ENCODE data around the gene TEX10. TPM values are rescaled to one million over a fixed set of nuclear protein-coding genes. Genes with fewer than 3 reads are reported as not detected.

TEX10 gene
- total RNA-seq, 2 experiments from 2014 or later: 9.3 to 10.1 TPM

DNA sequence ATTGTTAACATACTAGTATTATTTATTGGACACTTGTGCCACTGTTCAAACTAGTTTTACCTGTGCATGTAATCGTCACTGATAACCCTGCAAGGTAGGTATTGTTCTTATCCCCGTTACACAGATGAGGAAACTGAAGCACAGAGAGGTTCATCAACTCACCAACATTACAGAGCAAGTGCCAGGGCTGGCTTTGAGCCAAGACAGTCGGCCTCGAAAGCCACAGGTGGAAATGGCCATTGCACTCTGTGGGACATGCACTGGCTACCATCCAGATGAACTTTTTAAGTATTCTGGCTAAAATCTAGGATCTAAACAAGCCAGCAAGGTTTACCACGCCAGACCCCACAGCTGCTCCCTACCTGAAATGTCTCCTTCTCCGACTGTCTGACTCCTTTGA, 57.9 kb downstream of the TEX10 start:
- Mint-ChIP-seq H3K4me3 (no peak overlapping the region), H3K27me3 (no peaks in the 10 kb centered on the region), H3K9me3 (no peaks in the 10 kb centered on the region), H3K4me1 (ENCODE audit: low read depth) (no peaks in the 10 kb centered on the region), H3K36me3 (ENCODE audit: low read depth) (peaks cover 91% of the 10 kb centered on the region), H3K27ac (no peak overlapping the region)
- H3K9me3 ChIP-seq (ENCODE audit: control insufficient read depth in 1 of 2, insufficient read depth in 1 of 2, low read length in 2 of 2): no peaks in the 10 kb centered on the region
- intact Hi-C loops (cut with DNase I, micrococcal nuclease): no loop called here
- H3K36me3 ChIP-seq (ENCODE audit: insufficient read depth, low read length): peaks cover 60% of the 10 kb centered on the region
- H3K4me1 ChIP-seq (ENCODE audit: insufficient read depth, low read length): no peaks in the 10 kb centered on the region
- H3K27me3 ChIP-seq (ENCODE audit: control insufficient read depth in 1 of 2, insufficient read depth in 2 of 2, low read length in 2 of 2): no peaks in the 10 kb centered on the region
- no peak overlapping the region for H3K4me3 ChIP-seq (ENCODE audit: low read length)
- DNase-seq (no peak), ATAC-seq (ENCODE audit: poor library complexity) (no peak)
- ChIA-PET POLR2A (no interaction called here), CTCF (no interaction called here)
- TF ChIP-seq, protein P1, sequence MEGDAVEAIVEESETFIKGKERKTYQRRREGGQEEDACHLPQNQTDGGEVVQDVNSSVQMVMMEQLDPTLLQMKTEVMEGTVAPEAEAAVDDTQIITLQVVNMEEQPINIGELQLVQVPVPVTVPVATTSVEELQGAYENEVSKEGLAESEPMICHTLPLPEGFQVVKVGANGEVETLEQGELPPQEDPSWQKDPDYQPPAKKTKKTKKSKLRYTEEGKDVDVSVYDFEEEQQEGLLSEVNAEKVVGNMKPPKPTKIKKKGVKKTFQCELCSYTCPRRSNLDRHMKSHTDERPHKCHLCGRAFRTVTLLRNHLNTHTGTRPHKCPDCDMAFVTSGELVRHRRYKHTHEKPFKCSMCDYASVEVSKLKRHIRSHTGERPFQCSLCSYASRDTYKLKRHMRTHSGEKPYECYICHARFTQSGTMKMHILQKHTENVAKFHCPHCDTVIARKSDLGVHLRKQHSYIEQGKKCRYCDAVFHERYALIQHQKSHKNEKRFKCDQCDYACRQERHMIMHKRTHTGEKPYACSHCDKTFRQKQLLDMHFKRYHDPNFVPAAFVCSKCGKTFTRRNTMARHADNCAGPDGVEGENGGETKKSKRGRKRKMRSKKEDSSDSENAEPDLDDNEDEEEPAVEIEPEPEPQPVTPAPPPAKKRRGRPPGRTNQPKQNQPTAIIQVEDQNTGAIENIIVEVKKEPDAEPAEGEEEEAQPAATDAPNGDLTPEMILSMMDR (IDR thresholded peaks at IDR 0.05): no peak
- no peak overlapping the region for H3K27ac ChIP-seq (ENCODE audit: low read depth in 1 of 2, low read length in 2 of 2)

- H3K27me3 Mint-ChIP-seq: no peaks in the 10 kb centered on the region
- no peak overlapping the region for H3K27ac Mint-ChIP-seq
- H3K36me3 ChIP-seq (ENCODE audit: insufficient read depth, low read length): peaks cover 59% of the 10 kb centered on the region
Observed at GRCh38 chr9:100294341-100294740, 58.4 kb downstream of the TEX10 start.

DNA sequence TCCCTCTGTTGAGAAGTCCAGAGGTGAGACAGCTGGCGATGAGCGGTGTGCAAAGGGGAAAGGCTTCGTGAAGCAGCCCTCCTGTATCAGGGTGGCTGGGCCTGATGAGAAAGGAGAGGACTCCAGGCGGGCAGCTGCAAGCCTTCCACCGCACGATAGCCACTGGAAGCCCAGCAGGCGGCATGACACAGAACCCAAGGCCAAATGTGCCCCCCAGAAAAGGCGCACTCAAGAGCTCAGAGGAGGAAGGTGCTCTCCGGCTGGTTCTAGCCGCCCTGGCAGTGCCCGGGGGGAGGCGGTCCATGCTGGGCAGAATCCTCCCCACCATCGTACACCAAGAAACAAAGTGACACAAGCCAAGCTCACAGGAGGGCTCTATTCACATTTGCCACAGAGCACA, 60.3 kb downstream of the TEX10 start:
- Histone ChIP-seq H3K4me3 (ENCODE audit: low read length) (no peak overlapping the region), H3K4me1 (ENCODE audit: insufficient read depth, low read length) (no peaks in the 10 kb centered on the region), H3K9me3 (ENCODE audit: control insufficient read depth in 1 of 2, insufficient read depth in 1 of 2, low read length in 2 of 2) (peaks cover 0 to 5% of the 10 kb centered on the region in 2 experiments), H3K27me3 (ENCODE audit: control insufficient read depth in 1 of 2, insufficient read depth in 2 of 2, low read length in 2 of 2) (no peaks in the 10 kb centered on the region), H3K36me3 (ENCODE audit: insufficient read depth, low read length) (peaks cover 54% of the 10 kb centered on the region), H3K27ac (ENCODE audit: low read depth in 1 of 2, low read length in 2 of 2) (no peak overlapping the region)
- Mint-ChIP-seq H3K9me3 (no peaks in the 10 kb centered on the region), H3K27me3 (no peaks in the 10 kb centered on the region), H3K27ac (no peak overlapping the region), H3K4me3 (no peak overlapping the region), H3K36me3 (ENCODE audit: low read depth) (peaks cover 91% of the 10 kb centered on the region), H3K4me1 (ENCODE audit: low read depth) (no peaks in the 10 kb centered on the region)
- ChIA-PET POLR2A (no interaction called here), CTCF (no interaction called here)
- no peak for DNase-seq
- intact Hi-C loops (cut with DNase I, micrococcal nuclease): no loop called here
- TF ChIP-seq, protein P1 (IDR thresholded peaks at IDR 0.05): no peak
- ATAC-seq (ENCODE audit: poor library complexity): no peak

More at GRCh38 chr9:100294341-100294740, 58.4 kb downstream of the TEX10 start:
- H3K4me1 Mint-ChIP-seq (ENCODE audit: low read depth): no peaks in the 10 kb centered on the region
- H3K4me3 ChIP-seq (ENCODE audit: low read length): no peak overlapping the region
- intact Hi-C loops (cut with DNase I, micrococcal nuclease): no loop called here
- ChIA-PET POLR2A (no interaction called here), CTCF (no interaction called here)
- H3K9me3 Mint-ChIP-seq: no peaks in the 10 kb centered on the region
- no peak overlapping the region for H3K27ac ChIP-seq (ENCODE audit: low read depth in 1 of 2, low read length in 2 of 2)
- H3K36me3 Mint-ChIP-seq (ENCODE audit: low read depth): peaks cover 91% of the 10 kb centered on the region
- no peaks in the 10 kb centered on the region for H3K9me3 ChIP-seq (ENCODE audit: control insufficient read depth in 1 of 2, insufficient read depth in 1 of 2, low read length in 2 of 2)
- ATAC-seq (ENCODE audit: poor library complexity) (no peak), DNase-seq (no peak)
- H3K27me3 ChIP-seq (ENCODE audit: control insufficient read depth in 1 of 2, insufficient read depth in 2 of 2, low read length in 2 of 2): no peaks in the 10 kb centered on the region
- H3K4me3 Mint-ChIP-seq: no peak overlapping the region
- TF ChIP-seq, protein P1 (IDR thresholded peaks at IDR 0.05): no peak
- no peaks in the 10 kb centered on the region for H3K4me1 ChIP-seq (ENCODE audit: insufficient read depth, low read length)

Data from CD4-positive, alpha-beta T cell (primary cell).